SK-N-SH treated with all-trans-retinoic acid at 6 μM for 48 hours (cell line): ENCODE data around the gene PEMT.
A peak's percentile ranks its signal among the peaks of the same experiment; 100 is the strongest.

ENCODE experiments used
- ATAC-seq: fragments of 200-7000 bp; cut with Tn5 transposase; 3 replicates; pipeline ENCODE4 v1.9.1; 2020; ENCODE audit warnings: mild to moderate bottlenecking, moderate library complexity
- ARNTL ChIP-seq: fragments of 450-650 bp; formaldehyde crosslinking; IDR thresholded peaks from 2 replicates; pipeline ENCODE4 v1.5.0; 2020; ENCODE audit warnings: low read depth, mild to moderate bottlenecking, moderate library complexity, borderline replicate concordance
- BACH2 ChIP-seq: fragments of 250-450 bp; sonication (Bioruptor Pico); IDR thresholded peaks from 2 replicates; pipeline ENCODE4 v1.9.0; 2021; ENCODE audit warnings: mild to moderate bottlenecking, borderline replicate concordance
- CSDC2 ChIP-seq: fragments of 250-450 bp; sonication (Bioruptor Pico); IDR thresholded peaks from 2 replicates; pipeline ENCODE4 v1.5.0; 2020; ENCODE audit warnings: mild to moderate bottlenecking, moderate library complexity
- ESRRG ChIP-seq: fragments of 250-450 bp; sonication (Bioruptor Pico); IDR thresholded peaks from 2 replicates; pipeline ENCODE4 v1.6.1; 2021; ENCODE audit warnings: mild to moderate bottlenecking
- GLIS3 ChIP-seq: fragments of 250-450 bp; sonication (Bioruptor Pico); IDR thresholded peaks from 2 replicates; pipeline ENCODE4 v1.5.0; 2020; ENCODE audit warnings: mild to moderate bottlenecking, moderate library complexity
- ISL1 ChIP-seq: fragments of 250-450 bp; sonication (Bioruptor Pico); IDR thresholded peaks from 2 replicates; pipeline ENCODE4 v2.1.2; 2022; ENCODE audit warnings: mild to moderate bottlenecking, moderate library complexity
- OSR1 ChIP-seq: fragments of 250-450 bp; sonication (Bioruptor Pico); IDR thresholded peaks from 2 replicates; pipeline ENCODE4 v1.8.0; 2022; ENCODE audit warnings: moderate library complexity, mild to moderate bottlenecking, inconsistent platforms
- PPARA ChIP-seq: fragments of 250-450 bp; sonication (Bioruptor Pico); IDR thresholded peaks from 2 replicates; pipeline ENCODE4 v1.5.0; 2020; ENCODE audit warnings: mild to moderate bottlenecking, borderline replicate concordance
- RARB ChIP-seq: fragments of 250-450 bp; sonication (Bioruptor Pico); IDR thresholded peaks from 2 replicates; pipeline ENCODE4 v1.8.0; 2021; ENCODE audit warnings: mild to moderate bottlenecking, moderate library complexity
- SNAI2 ChIP-seq: fragments of 250-450 bp; sonication (Bioruptor Pico); IDR thresholded peaks from 2 replicates; pipeline ENCODE4 v1.5.0; 2020; ENCODE audit warnings: mild to moderate bottlenecking, moderate library complexity
- TCF4 ChIP-seq: fragments of 250-450 bp; sonication (Bioruptor Pico); IDR thresholded peaks from 2 replicates; pipeline ENCODE4 v1.8.0; 2021; ENCODE audit warnings: mild to moderate bottlenecking, moderate library complexity, borderline replicate concordance
- TOX ChIP-seq: fragments of 250-450 bp; sonication (Bioruptor Pico); IDR thresholded peaks from 2 replicates; pipeline ENCODE4 v1.8.0; 2021; ENCODE audit warnings: mild to moderate bottlenecking, moderate library complexity, borderline replicate concordance
- ZC3H10 ChIP-seq: fragments of 250-450 bp; sonication (Bioruptor Pico); IDR thresholded peaks from 2 replicates; pipeline ENCODE4 v1.5.1; 2021; ENCODE audit warnings: mild to moderate bottlenecking, moderate library complexity
- ZFP3 ChIP-seq: fragments of 250-450 bp; sonication (Bioruptor Pico); IDR thresholded peaks from 2 replicates; pipeline ENCODE4 v1.5.0; 2020; ENCODE audit warnings: mild to moderate bottlenecking, moderate library complexity
- ZFP30 ChIP-seq: fragments of 450-650 bp; formaldehyde crosslinking; IDR thresholded peaks from 2 replicates; pipeline ENCODE4 v1.5.0; 2022; ENCODE audit warnings: mild to moderate bottlenecking, moderate library complexity
- ZNF565 ChIP-seq: fragments of 450-650 bp; formaldehyde crosslinking; conservative IDR thresholded peaks from 2 replicates; pipeline ENCODE4 v1.5.0; 2020; ENCODE audit warnings: low read depth, mild to moderate bottlenecking, moderate library complexity
- ZNF70 ChIP-seq: fragments of 450-650 bp; formaldehyde crosslinking; IDR thresholded peaks from 2 replicates; pipeline ENCODE4 v1.5.0; 2020; ENCODE audit warnings: mild to moderate bottlenecking, moderate library complexity
- ZNF8 ChIP-seq: fragments of 450-650 bp; formaldehyde crosslinking; IDR thresholded peaks from 2 replicates; pipeline ENCODE4 v1.5.0; 2020; ENCODE audit warnings: mild to moderate bottlenecking, moderate library complexity
- TF ChIP-seq, protein P1 (sequence below): fragments of 250-450 bp; sonication (Bioruptor Pico); IDR thresholded peaks from 2 replicates; pipeline ENCODE4 v1.8.0; 2021; ENCODE audit warnings: low read depth, mild to moderate bottlenecking, moderate library complexity, borderline replicate concordance
- TF ChIP-seq, protein P2 (sequence below): fragments of 250-450 bp; sonication (Bioruptor Pico); IDR thresholded peaks from 2 replicates; pipeline ENCODE4 v1.5.1; 2020; ENCODE audit warnings: low read depth, mild to moderate bottlenecking, moderate library complexity
- TF ChIP-seq, protein P3 (sequence below): fragments of 250-450 bp; sonication (Bioruptor Pico); IDR thresholded peaks from 2 replicates; pipeline ENCODE4 v1.5.1; 2021; ENCODE audit warnings: mild to moderate bottlenecking, moderate library complexity
- TF ChIP-seq, protein P4 (sequence below): fragments of 250-450 bp; sonication (Bioruptor Pico); IDR thresholded peaks from 2 replicates; pipeline ENCODE4 v1.5.0; 2020; ENCODE audit warnings: mild to moderate bottlenecking, moderate library complexity

PEMT gene

DNA sequence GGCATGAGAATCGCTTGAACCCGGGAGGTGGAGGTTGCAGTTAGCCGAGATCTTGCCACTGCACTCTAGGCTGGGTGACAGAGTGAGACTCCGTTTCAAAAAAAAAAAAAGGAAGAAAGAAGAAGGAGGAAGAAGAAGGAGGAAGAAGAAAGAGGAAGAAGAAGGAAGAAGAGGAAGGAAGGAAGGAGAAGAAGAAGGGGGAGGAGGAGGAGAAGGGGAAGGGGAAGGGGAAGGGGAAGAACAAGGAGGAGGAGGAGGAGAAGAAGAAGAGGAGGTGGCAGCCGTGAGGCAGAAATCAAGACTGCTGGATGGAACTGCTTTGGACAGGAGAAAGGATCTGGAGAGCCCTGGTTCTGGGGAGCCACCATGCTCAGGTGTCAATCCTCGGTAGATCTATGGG is 29.7 kb upstream of the PEMT start (continued):
- TF ChIP-seq, protein P1, sequence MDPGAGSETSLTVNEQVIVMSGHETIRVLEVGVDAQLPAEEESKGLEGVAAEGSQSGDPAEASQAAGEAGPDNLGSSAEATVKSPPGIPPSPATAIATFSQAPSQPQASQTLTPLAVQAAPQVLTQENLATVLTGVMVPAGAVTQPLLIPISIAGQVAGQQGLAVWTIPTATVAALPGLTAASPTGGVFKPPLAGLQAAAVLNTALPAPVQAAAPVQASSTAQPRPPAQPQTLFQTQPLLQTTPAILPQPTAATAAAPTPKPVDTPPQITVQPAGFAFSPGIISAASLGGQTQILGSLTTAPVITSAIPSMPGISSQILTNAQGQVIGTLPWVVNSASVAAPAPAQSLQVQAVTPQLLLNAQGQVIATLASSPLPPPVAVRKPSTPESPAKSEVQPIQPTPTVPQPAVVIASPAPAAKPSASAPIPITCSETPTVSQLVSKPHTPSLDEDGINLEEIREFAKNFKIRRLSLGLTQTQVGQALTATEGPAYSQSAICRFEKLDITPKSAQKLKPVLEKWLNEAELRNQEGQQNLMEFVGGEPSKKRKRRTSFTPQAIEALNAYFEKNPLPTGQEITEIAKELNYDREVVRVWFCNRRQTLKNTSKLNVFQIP: no peak
- TF ChIP-seq, protein P2, sequence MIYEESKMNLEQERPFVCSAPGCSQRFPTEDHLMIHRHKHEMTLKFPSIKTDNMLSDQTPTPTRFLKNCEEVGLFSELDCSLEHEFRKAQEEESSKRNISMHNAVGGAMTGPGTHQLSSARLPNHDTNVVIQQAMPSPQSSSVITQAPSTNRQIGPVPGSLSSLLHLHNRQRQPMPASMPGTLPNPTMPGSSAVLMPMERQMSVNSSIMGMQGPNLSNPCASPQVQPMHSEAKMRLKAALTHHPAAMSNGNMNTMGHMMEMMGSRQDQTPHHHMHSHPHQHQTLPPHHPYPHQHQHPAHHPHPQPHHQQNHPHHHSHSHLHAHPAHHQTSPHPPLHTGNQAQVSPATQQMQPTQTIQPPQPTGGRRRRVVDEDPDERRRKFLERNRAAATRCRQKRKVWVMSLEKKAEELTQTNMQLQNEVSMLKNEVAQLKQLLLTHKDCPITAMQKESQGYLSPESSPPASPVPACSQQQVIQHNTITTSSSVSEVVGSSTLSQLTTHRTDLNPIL (CRISPR knock-in tag): no peak
- TF ChIP-seq ZFP30 (CRISPR knock-in tag): no peak
- TF ChIP-seq, all 23 proteins: peak for 0

DNA sequence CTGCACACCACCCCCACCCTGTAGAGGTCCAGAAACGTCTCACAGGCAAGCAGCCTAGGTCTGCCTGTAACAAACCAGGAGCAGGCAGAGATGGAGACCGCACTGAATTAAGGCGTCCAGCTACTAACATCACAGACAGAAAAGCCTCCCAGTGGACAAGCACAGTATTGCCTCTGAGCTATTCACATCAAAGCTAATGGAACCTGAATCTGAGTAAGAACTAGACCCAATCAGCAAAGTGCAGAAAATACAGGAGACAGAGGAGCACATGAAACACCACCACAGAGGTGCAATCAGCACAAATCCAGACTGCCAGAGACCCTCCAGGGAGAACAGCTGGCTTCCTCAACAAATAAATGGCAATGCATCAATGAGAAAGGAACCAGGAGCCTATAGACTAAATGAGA is 22.2 kb upstream of the PEMT start:
- TF ChIP-seq ZNF8 (CRISPR knock-in tag) (no peak), ZFP3 (CRISPR knock-in tag) (no peak), ESRRG (CRISPR knock-in tag) (no peak), BACH2 (CRISPR knock-in tag) (no peak), TOX (no peak), ZC3H10 (CRISPR knock-in tag) (no peak), TCF4 (CRISPR knock-in tag) (no peak), PPARA (no peak), GLIS3 (CRISPR knock-in tag) (no peak), ZFP30 (CRISPR knock-in tag) (no peak), SNAI2 (no peak), OSR1 (no peak), CSDC2 (CRISPR knock-in tag) (no peak), ARNTL (CRISPR knock-in tag) (no peak), ZNF70 (CRISPR knock-in tag) (no peak), RARB (CRISPR knock-in tag) (no peak)
- TF ChIP-seq, protein P3, sequence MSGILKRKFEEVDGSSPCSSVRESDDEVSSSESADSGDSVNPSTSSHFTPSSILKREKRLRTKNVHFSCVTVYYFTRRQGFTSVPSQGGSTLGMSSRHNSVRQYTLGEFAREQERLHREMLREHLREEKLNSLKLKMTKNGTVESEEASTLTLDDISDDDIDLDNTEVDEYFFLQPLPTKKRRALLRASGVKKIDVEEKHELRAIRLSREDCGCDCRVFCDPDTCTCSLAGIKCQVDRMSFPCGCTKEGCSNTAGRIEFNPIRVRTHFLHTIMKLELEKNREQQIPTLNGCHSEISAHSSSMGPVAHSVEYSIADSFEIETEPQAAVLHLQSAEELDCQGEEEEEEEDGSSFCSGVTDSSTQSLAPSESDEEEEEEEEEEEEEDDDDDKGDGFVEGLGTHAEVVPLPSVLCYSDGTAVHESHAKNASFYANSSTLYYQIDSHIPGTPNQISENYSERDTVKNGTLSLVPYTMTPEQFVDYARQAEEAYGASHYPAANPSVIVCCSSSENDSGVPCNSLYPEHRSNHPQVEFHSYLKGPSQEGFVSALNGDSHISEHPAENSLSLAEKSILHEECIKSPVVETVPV (CRISPR knock-in tag): no peak
- TF ChIP-seq, protein P1: no peak
- ATAC-seq: peak; percentile 99

DNA sequence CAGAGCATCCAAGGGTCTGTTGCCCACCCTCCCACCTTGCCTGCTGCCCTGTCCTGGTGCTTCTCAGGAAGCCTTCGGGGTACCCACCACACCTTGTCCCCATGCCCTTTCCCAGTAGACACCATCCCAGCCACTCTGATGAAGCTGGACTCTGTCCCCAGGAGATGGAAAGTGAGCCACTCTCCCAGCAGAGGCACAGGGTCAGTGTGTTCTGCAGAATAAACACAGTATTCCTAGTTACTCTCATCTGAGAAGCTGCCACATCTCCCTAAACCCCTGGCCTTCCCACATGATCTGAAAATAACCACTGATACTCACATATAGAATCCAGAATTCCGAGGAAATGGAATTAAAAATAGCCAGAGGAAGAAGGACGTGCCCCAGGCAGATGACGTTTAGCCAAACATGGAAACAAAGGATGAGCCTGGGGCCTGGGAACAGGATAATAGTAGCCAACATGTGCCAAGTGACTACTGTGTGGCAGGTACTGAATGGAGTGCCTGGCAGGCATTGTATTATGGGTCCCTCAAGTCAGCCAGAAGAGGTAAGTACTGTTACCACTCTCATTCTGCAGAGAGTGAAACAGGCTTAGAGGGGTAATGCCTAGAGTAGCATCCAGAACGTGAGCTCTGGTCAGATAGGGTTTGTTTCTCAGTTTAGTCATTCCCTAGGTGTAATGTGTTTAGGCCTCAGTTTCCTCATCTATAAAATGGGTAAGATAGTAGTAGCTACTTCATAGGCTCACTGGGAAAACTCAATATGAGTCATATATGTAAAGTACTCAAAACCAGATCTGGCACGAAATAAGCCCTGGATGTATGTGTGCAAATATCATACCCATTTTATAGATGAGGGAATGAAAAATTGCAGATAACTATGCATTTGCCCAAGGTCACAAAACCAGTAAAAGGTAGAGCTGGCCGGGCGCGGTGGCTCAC is 20.8 kb upstream of the PEMT start:
- no peak for TF ChIP-seq ARNTL (CRISPR knock-in tag)
- no peak for ATAC-seq

DNA sequence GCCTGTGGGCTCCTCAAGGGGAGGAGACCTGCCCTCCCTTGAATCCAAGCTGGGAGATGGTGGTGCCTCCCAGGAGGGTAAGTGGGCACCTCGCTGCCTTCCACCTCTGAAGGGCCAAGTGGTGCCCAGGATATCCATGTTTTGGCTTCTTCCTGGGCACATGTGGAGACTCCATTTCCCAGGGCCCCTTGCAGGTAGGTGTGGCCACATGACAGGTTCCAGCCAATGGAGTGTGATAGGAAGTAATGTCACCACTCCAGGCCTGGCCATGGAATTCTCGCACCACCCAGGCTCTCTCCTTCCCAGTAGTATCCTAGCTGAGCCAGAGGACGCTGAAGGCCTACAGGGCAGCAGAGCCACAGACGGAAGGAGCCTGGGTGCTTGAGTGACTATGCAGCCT is 17.6 kb upstream of the PEMT start:
- no peak for TF ChIP-seq OSR1
- TF ChIP-seq, protein P1: no peak
- TF ChIP-seq ZC3H10 (CRISPR knock-in tag): no peak
- TF ChIP-seq ISL1 (CRISPR knock-in tag): no peak
- no peak for TF ChIP-seq TOX
- TF ChIP-seq, protein P4, sequence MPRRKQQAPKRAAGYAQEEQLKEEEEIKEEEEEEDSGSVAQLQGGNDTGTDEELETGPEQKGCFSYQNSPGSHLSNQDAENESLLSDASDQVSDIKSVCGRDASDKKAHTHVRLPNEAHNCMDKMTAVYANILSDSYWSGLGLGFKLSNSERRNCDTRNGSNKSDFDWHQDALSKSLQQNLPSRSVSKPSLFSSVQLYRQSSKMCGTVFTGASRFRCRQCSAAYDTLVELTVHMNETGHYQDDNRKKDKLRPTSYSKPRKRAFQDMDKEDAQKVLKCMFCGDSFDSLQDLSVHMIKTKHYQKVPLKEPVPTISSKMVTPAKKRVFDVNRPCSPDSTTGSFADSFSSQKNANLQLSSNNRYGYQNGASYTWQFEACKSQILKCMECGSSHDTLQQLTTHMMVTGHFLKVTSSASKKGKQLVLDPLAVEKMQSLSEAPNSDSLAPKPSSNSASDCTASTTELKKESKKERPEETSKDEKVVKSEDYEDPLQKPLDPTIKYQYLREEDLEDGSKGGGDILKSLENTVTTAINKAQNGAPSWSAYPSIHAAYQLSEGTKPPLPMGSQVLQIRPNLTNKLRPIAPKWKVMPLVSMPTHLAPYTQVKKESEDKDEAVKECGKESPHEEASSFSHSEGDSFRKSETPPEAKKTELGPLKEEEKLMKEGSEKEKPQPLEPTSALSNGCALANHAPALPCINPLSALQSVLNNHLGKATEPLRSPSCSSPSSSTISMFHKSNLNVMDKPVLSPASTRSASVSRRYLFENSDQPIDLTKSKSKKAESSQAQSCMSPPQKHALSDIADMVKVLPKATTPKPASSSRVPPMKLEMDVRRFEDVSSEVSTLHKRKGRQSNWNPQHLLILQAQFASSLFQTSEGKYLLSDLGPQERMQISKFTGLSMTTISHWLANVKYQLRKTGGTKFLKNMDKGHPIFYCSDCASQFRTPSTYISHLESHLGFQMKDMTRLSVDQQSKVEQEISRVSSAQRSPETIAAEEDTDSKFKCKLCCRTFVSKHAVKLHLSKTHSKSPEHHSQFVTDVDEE: no peak
- TF ChIP-seq ESRRG (CRISPR knock-in tag): no peak
- TF ChIP-seq RARB (CRISPR knock-in tag): no peak
- no peak for TF ChIP-seq ARNTL (CRISPR knock-in tag)
- TF ChIP-seq ZFP3 (CRISPR knock-in tag): no peak
- TF ChIP-seq BACH2 (CRISPR knock-in tag): no peak
- no peak for TF ChIP-seq SNAI2
- TF ChIP-seq PPARA: no peak
- TF ChIP-seq GLIS3 (CRISPR knock-in tag): no peak
- no peak for TF ChIP-seq ZNF70 (CRISPR knock-in tag)
- TF ChIP-seq, protein P3 (CRISPR knock-in tag): no peak
- no peak for TF ChIP-seq TCF4 (CRISPR knock-in tag)
- TF ChIP-seq ZNF8 (CRISPR knock-in tag): no peak
- TF ChIP-seq ZFP30 (CRISPR knock-in tag): no peak
- TF ChIP-seq ZNF565 (CRISPR knock-in tag): no peak
- ATAC-seq: peak; percentile 53
